Pericardium fibroblast (primary cell): ENCODE data around the gene EVC. TPM values are rescaled to one million over a fixed set of nuclear protein-coding genes. Genes with fewer than 3 reads are reported as not detected.

Source experiments
- total RNA-seq: library from RNA; depleted of rRNA; stranded (reverse); fragments of >200 nt; gene quantifications from 2 replicates; pipeline ENCODE4 v1.2.3, GENCODE V29; 2015

Gene EVC
- total RNA-seq, result 26.9 and 29.2 TPM in 2 replicates

GRCh38 chr4:5710961-5711478 is at the start of gene EVC:
EVC (plus strand) TSS chr4:5711201; CDS start chr4:5711381, 180 bp downstream.

GRCh38 chr4:5708449-5709206 is 2.4 kb upstream of the EVC start, which contains the start of gene EVC2:
EVC2 (minus strand) TSS chr4:5708559; CDS start chr4:5708513, 46 bp downstream.

Other genes starting within 250 kb of the EVC start
- 9.7 and 9.8 TPM in 2 replicates for gene EVC2, start 2.6 kb upstream of the EVC start, total RNA-seq
- gene CRMP1, start 181.9 kb downstream of the EVC start, total RNA-seq, result 2.5 and 3.0 TPM in 2 replicates